WTC11 (cell line): Measurements from ENCODE around the gene MCM5. TPM values are rescaled to one million over a fixed set of nuclear protein-coding genes. Genes with fewer than 3 reads are reported as not detected.

ENCODE experiments used
- ATAC-seq: fragments of 200-7000 bp; cut with Tn5 transposase; 2 replicates; pipeline ENCODE4 v1.10.0; 2021; ENCODE audit warnings: mild to moderate bottlenecking, moderate library complexity
- CTCF ChIA-PET: fragments of 300-600 bp; sonication (Branson Sonifier 250); formaldehyde crosslinking; loops from one replicate; lab custom pipeline; 2021; ENCODE audit warnings: antibody characterized with exemption; lab: Charles Lee
- POLR2A ChIA-PET: fragments of 350-600 bp; sonication (Branson Sonifier 250); formaldehyde crosslinking; loops from one replicate; lab custom pipeline; 2021; ENCODE audit warnings: antibody characterized with exemption; lab: Charles Lee
- DNase-seq: peaks from one replicate; pipeline ENCODE4 v3.0.0; 2021; ENCODE audit warnings: low spot score
- H3K27ac Mint-ChIP-seq: 2 replicates; pipeline ENCODE4 v1.8.0; 2021; ENCODE audit warnings: mixed read lengths
- H3K27me3 Mint-ChIP-seq: 2 replicates; pipeline ENCODE4 v1.8.0; 2021; ENCODE audit warnings: low read depth, mild to moderate bottlenecking, moderate library complexity, mixed read lengths
- H3K36me3 Mint-ChIP-seq: 2 replicates; pipeline ENCODE4 v1.8.0; 2021; ENCODE audit warnings: mixed read lengths
- H3K4me1 Mint-ChIP-seq: 2 replicates; pipeline ENCODE4 v1.8.0; 2022; ENCODE audit warnings: mixed read lengths
- H3K4me3 Mint-ChIP-seq: 2 replicates; pipeline ENCODE4 v1.8.0; 2021; ENCODE audit warnings: mild to moderate bottlenecking, moderate library complexity, mixed read lengths
- H3K9me3 Mint-ChIP-seq: 2 replicates; pipeline ENCODE4 v1.8.0; 2021; ENCODE audit warnings: mixed read lengths
- EMX1 ChIP-seq: fragments of 250-450 bp; sonication (Bioruptor Pico); IDR thresholded peaks from 2 replicates; pipeline ENCODE4 v1.8.0; 2021; ENCODE audit warnings: mild to moderate bottlenecking
- ETV6 ChIP-seq: sonication (generic); formaldehyde crosslinking; IDR thresholded peaks from 2 replicates; pipeline ENCODE4 v1.8.1; 2022; ENCODE audit warnings: mild to moderate bottlenecking, missing genetic modification reagents
- FOXJ3 ChIP-seq: sonication (generic); formaldehyde crosslinking; IDR thresholded peaks from 2 replicates; pipeline ENCODE4 v1.9.0; 2021; ENCODE audit warnings: missing genetic modification reagents, mild to moderate bottlenecking, borderline replicate concordance
- IRF2 ChIP-seq: sonication (generic); formaldehyde crosslinking; IDR thresholded peaks from 2 replicates; pipeline ENCODE4 v1.8.0; 2022; ENCODE audit warnings: low read depth, missing genetic modification reagents, borderline replicate concordance
- NFYB ChIP-seq: sonication (generic); formaldehyde crosslinking; conservative IDR thresholded peaks from 2 replicates; pipeline ENCODE4 v1.8.0; 2022; ENCODE audit warnings: low read depth, missing genetic modification reagents
- NR3C1 ChIP-seq: sonication (generic); formaldehyde crosslinking; conservative IDR thresholded peaks from 2 replicates; pipeline ENCODE4 v1.8.1; 2023; ENCODE audit warnings: low read depth, mild to moderate bottlenecking, missing genetic modification reagents
- RELA ChIP-seq: sonication (generic); formaldehyde crosslinking; IDR thresholded peaks from 2 replicates; pipeline ENCODE4 v1.8.1; 2022; ENCODE audit warnings: missing genetic modification reagents, mild to moderate bottlenecking, borderline replicate concordance
- SP1 ChIP-seq: sonication (generic); formaldehyde crosslinking; conservative IDR thresholded peaks from 2 replicates; pipeline ENCODE4 v1.8.1; 2022; ENCODE audit warnings: missing genetic modification reagents
- ZBTB21 ChIP-seq: sonication (generic); formaldehyde crosslinking; IDR thresholded peaks from 2 replicates; pipeline ENCODE4 v1.8.1; 2023; ENCODE audit warnings: mild to moderate bottlenecking, missing genetic modification reagents, borderline replicate concordance
- ZNF138 ChIP-seq: sonication (generic); formaldehyde crosslinking; conservative IDR thresholded peaks from 2 replicates; pipeline ENCODE4 v1.8.1; 2022; ENCODE audit warnings: mild to moderate bottlenecking, moderate library complexity, missing genetic modification reagents
- ZNF232 ChIP-seq: sonication (generic); formaldehyde crosslinking; IDR thresholded peaks from 2 replicates; pipeline ENCODE4 v1.8.0; 2022; ENCODE audit warnings: mild to moderate bottlenecking, missing genetic modification reagents
- ZNF416 ChIP-seq: fragments of 250-450 bp; sonication (Bioruptor Pico); IDR thresholded peaks from 2 replicates; pipeline ENCODE4 v1.9.0; 2021; ENCODE audit warnings: mild to moderate bottlenecking, inconsistent platforms
- total RNA-seq: library from RNA; stranded (reverse); gene quantifications from 3 replicates; pipeline ENCODE4 v1.2.3, GENCODE V29; 2021
- TF ChIP-seq, protein P1 (sequence below): fragments of 200-600 bp; IDR thresholded peaks from 2 replicates; pipeline ENCODE4 v1.8.0; 2022; ENCODE audit warnings: antibody characterized with exemption
- TF ChIP-seq, protein P2 (sequence below): fragments of 250-450 bp; sonication (Bioruptor Pico); IDR thresholded peaks from 2 replicates; pipeline ENCODE4 v1.9.0; 2021; ENCODE audit warnings: mild to moderate bottlenecking
- TF ChIP-seq, protein P3 (sequence below): sonication (generic); formaldehyde crosslinking; IDR thresholded peaks from 2 replicates; pipeline ENCODE4 v1.8.1; 2022; ENCODE audit warnings: mild to moderate bottlenecking, moderate library complexity, missing genetic modification reagents
- TF ChIP-seq, protein P4 (sequence below): sonication (generic); formaldehyde crosslinking; IDR thresholded peaks from 2 replicates; pipeline ENCODE4 v1.8.0; 2023; ENCODE audit warnings: mild to moderate bottlenecking, missing genetic modification reagents
- TF ChIP-seq, protein P5 (sequence below): sonication (generic); formaldehyde crosslinking; IDR thresholded peaks from 2 replicates; pipeline ENCODE4 v1.8.1; 2023; ENCODE audit warnings: mild to moderate bottlenecking, missing genetic modification reagents
- TF ChIP-seq, protein P6 (sequence below): sonication (generic); formaldehyde crosslinking; IDR thresholded peaks from 2 replicates; pipeline ENCODE4 v1.8.1; 2023; ENCODE audit warnings: mild to moderate bottlenecking, moderate library complexity, missing genetic modification reagents
- TF ChIP-seq, protein P7 (sequence below): sonication (generic); formaldehyde crosslinking; IDR thresholded peaks from 2 replicates; pipeline ENCODE4 v1.8.0; 2022; ENCODE audit warnings: missing genetic modification reagents

The MCM5 gene
- total RNA-seq, 1 experiment from 2014 or later = 261 TPM

DNA sequence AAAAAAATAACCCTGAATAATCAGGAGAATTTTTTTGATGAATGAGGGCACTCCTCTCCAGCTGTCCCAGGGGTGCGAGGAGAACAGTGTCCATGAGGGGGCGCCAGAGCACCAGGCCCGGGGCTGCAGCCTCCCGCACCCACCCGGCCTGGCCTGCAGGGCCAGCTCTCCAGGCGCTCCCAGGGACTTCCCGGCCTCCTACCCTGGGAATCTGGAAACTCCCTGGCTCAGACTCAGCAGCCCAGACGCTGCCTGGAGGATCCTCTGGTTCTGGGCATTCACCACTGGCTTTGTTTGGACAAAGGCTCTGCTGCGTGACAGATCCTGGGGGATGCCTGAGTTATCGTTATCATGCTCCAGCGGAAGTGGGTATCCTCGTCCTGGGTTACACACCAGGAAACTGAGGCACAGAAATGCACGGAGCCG lies 31.0 kb downstream of the MCM5 start (continued):
- TF ChIP-seq, protein P1, sequence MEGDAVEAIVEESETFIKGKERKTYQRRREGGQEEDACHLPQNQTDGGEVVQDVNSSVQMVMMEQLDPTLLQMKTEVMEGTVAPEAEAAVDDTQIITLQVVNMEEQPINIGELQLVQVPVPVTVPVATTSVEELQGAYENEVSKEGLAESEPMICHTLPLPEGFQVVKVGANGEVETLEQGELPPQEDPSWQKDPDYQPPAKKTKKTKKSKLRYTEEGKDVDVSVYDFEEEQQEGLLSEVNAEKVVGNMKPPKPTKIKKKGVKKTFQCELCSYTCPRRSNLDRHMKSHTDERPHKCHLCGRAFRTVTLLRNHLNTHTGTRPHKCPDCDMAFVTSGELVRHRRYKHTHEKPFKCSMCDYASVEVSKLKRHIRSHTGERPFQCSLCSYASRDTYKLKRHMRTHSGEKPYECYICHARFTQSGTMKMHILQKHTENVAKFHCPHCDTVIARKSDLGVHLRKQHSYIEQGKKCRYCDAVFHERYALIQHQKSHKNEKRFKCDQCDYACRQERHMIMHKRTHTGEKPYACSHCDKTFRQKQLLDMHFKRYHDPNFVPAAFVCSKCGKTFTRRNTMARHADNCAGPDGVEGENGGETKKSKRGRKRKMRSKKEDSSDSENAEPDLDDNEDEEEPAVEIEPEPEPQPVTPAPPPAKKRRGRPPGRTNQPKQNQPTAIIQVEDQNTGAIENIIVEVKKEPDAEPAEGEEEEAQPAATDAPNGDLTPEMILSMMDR = peak; percentile 97

DNA sequence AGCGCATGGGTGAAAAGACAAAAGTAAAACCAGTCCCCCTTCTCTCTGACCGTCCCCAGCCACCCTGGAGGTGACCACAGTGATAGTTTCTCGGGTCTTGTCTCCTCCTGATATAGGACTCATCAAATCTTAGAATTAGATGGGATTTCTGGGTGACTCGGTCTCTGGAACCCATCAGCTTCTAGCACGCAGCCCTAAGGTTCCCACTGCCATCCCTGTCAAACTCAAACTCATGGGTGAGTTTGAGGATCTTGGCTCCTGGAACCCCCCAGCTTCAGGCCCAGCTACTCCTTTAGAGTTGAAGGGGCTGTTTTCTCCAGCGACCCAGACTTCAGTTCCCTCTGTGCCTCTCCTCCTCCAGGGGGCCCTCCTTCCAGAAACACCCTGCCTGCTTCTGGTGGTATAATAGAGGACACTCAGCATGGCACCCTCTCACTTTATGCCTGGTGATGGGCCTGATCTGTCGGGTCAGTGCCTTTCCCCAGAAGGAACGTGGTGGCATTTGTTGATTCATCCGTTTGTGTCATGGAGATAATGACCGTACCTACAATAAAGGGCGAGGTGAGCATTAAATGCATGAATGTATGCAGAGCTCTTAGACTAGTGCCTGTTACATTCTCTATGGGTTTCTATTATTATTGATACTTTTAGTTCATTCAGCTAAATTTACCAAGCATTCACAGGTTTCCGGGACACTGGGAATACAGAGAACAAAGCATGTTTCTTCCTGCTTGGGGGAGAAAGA lies 31.7 kb downstream of the MCM5 start:
- Mint-ChIP-seq H3K9me3 (peaks cover 12% of the 10 kb centered on the region), H3K4me1 (peaks cover 5% of the 10 kb centered on the region), H3K36me3 (peaks cover 50% of the 10 kb centered on the region), H3K27me3 (no peaks in the 10 kb centered on the region), H3K27ac (no peak overlapping the region), H3K4me3 (no peak overlapping the region)
- POLR2A ChIA-PET = interaction anchor here (0.6 to 1.1 kb wide), 2 partner anchors 29 to 133 kb away, joined by 3 read pairs; no protein-coding TSS in a partner anchor
- no peak for DNase-seq
- CTCF ChIA-PET = interaction anchor here (0.6 to 2.6 kb wide), 48 partner anchors 10 to 484 kb away, joined by 3 to 30 read pairs (median 4); partner anchors contain the start of genes HMOX1, RASD2 and TOM1
- no peak for ATAC-seq
- TF ChIP-seq ZNF232 (CRISPR knock-in tag) = no peak
- TF ChIP-seq, protein P2, sequence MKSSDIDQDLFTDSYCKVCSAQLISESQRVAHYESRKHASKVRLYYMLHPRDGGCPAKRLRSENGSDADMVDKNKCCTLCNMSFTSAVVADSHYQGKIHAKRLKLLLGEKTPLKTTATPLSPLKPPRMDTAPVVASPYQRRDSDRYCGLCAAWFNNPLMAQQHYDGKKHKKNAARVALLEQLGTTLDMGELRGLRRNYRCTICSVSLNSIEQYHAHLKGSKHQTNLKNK (CRISPR knock-in tag) = no peak
- no peak for TF ChIP-seq RELA
- TF ChIP-seq, protein P3, sequence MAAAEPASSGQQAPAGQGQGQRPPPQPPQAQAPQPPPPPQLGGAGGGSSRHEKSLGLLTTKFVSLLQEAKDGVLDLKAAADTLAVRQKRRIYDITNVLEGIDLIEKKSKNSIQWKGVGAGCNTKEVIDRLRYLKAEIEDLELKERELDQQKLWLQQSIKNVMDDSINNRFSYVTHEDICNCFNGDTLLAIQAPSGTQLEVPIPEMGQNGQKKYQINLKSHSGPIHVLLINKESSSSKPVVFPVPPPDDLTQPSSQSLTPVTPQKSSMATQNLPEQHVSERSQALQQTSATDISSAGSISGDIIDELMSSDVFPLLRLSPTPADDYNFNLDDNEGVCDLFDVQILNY = no peak
- TF ChIP-seq, protein P4, sequence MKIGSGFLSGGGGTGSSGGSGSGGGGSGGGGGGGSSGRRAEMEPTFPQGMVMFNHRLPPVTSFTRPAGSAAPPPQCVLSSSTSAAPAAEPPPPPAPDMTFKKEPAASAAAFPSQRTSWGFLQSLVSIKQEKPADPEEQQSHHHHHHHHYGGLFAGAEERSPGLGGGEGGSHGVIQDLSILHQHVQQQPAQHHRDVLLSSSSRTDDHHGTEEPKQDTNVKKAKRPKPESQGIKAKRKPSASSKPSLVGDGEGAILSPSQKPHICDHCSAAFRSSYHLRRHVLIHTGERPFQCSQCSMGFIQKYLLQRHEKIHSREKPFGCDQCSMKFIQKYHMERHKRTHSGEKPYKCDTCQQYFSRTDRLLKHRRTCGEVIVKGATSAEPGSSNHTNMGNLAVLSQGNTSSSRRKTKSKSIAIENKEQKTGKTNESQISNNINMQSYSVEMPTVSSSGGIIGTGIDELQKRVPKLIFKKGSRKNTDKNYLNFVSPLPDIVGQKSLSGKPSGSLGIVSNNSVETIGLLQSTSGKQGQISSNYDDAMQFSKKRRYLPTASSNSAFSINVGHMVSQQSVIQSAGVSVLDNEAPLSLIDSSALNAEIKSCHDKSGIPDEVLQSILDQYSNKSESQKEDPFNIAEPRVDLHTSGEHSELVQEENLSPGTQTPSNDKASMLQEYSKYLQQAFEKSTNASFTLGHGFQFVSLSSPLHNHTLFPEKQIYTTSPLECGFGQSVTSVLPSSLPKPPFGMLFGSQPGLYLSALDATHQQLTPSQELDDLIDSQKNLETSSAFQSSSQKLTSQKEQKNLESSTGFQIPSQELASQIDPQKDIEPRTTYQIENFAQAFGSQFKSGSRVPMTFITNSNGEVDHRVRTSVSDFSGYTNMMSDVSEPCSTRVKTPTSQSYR = no peak
- TF ChIP-seq IRF2 (CRISPR knock-in tag) = no peak
- TF ChIP-seq, protein P5, sequence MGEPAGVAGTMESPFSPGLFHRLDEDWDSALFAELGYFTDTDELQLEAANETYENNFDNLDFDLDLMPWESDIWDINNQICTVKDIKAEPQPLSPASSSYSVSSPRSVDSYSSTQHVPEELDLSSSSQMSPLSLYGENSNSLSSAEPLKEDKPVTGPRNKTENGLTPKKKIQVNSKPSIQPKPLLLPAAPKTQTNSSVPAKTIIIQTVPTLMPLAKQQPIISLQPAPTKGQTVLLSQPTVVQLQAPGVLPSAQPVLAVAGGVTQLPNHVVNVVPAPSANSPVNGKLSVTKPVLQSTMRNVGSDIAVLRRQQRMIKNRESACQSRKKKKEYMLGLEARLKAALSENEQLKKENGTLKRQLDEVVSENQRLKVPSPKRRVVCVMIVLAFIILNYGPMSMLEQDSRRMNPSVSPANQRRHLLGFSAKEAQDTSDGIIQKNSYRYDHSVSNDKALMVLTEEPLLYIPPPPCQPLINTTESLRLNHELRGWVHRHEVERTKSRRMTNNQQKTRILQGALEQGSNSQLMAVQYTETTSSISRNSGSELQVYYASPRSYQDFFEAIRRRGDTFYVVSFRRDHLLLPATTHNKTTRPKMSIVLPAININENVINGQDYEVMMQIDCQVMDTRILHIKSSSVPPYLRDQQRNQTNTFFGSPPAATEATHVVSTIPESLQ (CRISPR knock-in tag) = no peak
- TF ChIP-seq SP1 (CRISPR knock-in tag) = no peak
- TF ChIP-seq, protein P6, sequence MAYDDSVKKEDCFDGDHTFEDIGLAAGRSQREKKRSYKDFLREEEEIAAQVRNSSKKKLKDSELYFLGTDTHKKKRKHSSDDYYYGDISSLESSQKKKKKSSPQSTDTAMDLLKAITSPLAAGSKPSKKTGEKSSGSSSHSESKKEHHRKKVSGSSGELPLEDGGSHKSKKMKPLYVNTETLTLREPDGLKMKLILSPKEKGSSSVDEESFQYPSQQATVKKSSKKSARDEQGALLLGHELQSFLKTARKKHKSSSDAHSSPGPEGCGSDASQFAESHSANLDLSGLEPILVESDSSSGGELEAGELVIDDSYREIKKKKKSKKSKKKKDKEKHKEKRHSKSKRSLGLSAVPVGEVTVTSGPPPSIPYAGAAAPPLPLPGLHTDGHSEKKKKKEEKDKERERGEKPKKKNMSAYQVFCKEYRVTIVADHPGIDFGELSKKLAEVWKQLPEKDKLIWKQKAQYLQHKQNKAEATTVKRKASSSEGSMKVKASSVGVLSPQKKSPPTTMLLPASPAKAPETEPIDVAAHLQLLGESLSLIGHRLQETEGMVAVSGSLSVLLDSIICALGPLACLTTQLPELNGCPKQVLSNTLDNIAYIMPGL = no peak
- TF ChIP-seq EMX1 = no peak
- TF ChIP-seq, protein P7, sequence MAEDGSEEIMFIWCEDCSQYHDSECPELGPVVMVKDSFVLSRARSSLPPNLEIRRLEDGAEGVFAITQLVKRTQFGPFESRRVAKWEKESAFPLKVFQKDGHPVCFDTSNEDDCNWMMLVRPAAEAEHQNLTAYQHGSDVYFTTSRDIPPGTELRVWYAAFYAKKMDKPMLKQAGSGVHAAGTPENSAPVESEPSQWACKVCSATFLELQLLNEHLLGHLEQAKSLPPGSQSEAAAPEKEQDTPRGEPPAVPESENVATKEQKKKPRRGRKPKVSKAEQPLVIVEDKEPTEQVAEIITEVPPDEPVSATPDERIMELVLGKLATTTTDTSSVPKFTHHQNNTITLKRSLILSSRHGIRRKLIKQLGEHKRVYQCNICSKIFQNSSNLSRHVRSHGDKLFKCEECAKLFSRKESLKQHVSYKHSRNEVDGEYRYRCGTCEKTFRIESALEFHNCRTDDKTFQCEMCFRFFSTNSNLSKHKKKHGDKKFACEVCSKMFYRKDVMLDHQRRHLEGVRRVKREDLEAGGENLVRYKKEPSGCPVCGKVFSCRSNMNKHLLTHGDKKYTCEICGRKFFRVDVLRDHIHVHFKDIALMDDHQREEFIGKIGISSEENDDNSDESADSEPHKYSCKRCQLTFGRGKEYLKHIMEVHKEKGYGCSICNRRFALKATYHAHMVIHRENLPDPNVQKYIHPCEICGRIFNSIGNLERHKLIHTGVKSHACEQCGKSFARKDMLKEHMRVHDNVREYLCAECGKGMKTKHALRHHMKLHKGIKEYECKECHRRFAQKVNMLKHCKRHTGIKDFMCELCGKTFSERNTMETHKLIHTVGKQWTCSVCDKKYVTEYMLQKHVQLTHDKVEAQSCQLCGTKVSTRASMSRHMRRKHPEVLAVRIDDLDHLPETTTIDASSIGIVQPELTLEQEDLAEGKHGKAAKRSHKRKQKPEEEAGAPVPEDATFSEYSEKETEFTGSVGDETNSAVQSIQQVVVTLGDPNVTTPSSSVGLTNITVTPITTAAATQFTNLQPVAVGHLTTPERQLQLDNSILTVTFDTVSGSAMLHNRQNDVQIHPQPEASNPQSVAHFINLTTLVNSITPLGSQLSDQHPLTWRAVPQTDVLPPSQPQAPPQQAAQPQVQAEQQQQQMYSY (CRISPR knock-in tag) = no peak
- no peak for TF ChIP-seq ZNF416
- no peak for TF ChIP-seq ZNF138 (CRISPR knock-in tag)
- TF ChIP-seq ZBTB21 (CRISPR knock-in tag) = no peak
- TF ChIP-seq ETV6 (CRISPR knock-in tag) = no peak
- no peak for TF ChIP-seq NR3C1 (CRISPR knock-in tag)
- no peak for TF ChIP-seq FOXJ3
- TF ChIP-seq NFYB (CRISPR knock-in tag) = no peak
